Esophagus muscularis mucosa (tissue), 3 donors: Measurements from ENCODE around the gene CNTLN.

ENCODE experiments used
- CTCF ChIP-seq, 3 experiments: fragments of 200-600 bp in 2 of 3; fragments of 450-650 bp in 1 of 3; sonication (generic) in 2 of 3; IDR thresholded peaks; one replicate each; pipeline ENCODE4 v1.5.1; 2017 to 2019; ENCODE audit warnings: antibody characterized with exemption in 3 of 3, mild to moderate bottlenecking in 2 of 3, moderate library complexity in 1 of 3
- POLR2A ChIP-seq: fragments of 450-650 bp; IDR thresholded peaks from one replicate; pipeline ENCODE4 v1.6.1; 2017; ENCODE audit warnings: antibody characterized with exemption, moderate library complexity, mild to moderate bottlenecking, low read depth

DNA sequence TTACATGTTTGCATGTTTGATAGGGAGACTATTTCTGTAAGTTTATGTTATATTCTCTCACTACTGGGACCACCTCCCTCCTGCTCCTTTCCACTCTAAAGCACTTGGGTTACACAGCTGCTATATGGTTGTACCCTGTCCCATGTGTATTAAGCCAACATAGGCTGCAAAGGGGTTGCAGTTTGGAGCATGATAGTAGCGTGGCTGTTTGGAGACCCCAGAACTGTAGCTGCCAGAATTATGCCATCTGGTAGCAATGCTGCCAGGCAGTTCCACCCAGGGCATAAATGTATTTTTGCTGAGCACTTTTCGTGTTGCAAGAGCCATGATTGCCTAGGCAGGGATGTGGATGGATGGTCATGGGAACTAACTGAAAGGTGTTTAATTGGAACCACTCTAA is 81.8 kb downstream of the CNTLN start:
- no peak for TF ChIP-seq CTCF (IDR thresholded peaks at IDR 0.05)
- no peak for TF ChIP-seq POLR2A
